Fibroblast of skin of scalp (primary cell): ENCODE data around the gene PTPN3. TPM values are rescaled to one million over a fixed set of nuclear protein-coding genes. Genes with fewer than 3 reads are reported as not detected.
"Not testable (repeated sequence)": the region's sequence is repeated elsewhere in the genome, so short reads cannot be mapped to it uniquely, and the experiment has no call there.

Experiments used
- DNase-seq: peaks from one replicate; pipeline ENCODE4 v3.0.0-alpha.2; 2013
- polyA plus RNA-seq, 2 experiments: library from polyadenylated mRNA; unstranded; fragments of 120-200 nt; gene quantifications; one replicate each; pipeline ENCODE4 v1.2.1, GENCODE V29; 2013; ENCODE audit not compliant: insufficient read length in 2 of 2

The PTPN3 gene, protein sequence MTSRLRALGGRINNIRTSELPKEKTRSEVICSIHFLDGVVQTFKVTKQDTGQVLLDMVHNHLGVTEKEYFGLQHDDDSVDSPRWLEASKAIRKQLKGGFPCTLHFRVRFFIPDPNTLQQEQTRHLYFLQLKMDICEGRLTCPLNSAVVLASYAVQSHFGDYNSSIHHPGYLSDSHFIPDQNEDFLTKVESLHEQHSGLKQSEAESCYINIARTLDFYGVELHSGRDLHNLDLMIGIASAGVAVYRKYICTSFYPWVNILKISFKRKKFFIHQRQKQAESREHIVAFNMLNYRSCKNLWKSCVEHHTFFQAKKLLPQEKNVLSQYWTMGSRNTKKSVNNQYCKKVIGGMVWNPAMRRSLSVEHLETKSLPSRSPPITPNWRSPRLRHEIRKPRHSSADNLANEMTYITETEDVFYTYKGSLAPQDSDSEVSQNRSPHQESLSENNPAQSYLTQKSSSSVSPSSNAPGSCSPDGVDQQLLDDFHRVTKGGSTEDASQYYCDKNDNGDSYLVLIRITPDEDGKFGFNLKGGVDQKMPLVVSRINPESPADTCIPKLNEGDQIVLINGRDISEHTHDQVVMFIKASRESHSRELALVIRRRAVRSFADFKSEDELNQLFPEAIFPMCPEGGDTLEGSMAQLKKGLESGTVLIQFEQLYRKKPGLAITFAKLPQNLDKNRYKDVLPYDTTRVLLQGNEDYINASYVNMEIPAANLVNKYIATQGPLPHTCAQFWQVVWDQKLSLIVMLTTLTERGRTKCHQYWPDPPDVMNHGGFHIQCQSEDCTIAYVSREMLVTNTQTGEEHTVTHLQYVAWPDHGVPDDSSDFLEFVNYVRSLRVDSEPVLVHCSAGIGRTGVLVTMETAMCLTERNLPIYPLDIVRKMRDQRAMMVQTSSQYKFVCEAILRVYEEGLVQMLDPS
- polyA plus RNA-seq (2013, experiment 1 of 2; ENCODE audit: insufficient read length), result 0.77 TPM
- 0.89 TPM for polyA plus RNA-seq (2013, experiment 2 of 2; ENCODE audit: insufficient read length)

DNA sequence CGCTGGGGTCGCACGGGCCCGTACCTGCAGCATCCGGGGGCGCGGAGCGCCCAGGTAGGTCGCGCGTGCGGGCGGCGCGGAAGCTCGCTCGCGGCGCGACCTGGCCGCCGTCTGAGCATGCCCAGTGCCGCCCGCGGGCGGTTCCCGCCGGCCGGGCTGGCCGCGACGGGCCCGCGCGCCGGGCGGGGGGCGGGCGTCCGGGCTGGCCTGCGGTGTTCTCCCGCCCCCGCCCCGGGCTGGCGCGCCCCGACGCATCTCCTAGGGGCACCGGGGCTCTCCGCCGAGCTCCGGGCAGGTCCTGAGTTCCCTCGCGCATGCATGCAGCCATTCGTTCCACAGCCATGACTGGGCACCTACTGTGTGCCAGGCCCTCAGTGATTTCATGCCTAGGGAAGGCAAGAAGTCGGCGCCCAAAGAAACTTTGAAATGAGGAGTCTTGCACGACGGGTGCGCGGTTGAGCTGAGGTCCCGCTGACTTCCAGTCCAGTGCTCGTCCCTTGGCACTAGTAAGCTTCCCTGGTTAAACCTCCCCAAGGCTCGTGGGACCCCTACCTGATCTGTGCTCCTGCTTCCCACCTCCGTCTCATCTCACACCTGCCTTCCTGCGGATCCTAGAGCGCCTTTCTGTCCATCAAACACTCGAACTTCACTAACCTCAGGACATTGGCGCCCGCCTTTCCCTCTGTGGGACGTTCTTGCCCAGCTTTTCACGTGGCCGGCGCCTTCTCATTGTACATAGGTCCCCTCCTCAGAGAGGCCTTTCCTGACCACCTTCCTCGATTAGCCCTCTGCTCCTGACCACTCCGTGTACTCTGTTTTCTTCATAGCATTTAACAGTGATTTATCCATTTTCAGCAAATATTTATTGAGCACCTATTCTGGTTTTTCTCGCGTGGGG is at the start of gene PTPN3:
Gene PTPN3 (minus strand): TSS at position 113 of the 898 bp plus-strand sequence. CDS start 34,873 bp downstream, outside the sequence.
- DNase-seq, result no peak

DNA sequence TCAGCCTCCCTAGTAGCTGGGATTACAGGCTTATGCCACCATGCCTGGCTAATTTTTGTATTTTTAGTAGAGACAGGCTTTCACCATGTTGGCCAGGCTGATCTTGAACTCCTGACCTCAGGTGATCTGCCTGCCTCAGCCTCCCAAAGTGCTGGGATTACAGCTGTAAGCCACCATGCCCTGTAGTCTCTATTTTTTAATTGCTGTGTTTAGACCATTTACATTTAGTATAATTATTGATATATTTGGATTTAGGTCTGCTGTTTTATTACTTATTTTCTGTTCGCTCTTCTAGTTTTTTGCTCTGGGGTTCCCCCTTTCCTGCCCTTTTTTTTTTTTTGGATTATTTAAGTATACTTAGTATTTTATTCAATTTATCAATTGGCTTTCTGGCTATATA is 46.8 kb upstream of the PTPN3 start:
- not testable (repeated sequence) for DNase-seq

DNA sequence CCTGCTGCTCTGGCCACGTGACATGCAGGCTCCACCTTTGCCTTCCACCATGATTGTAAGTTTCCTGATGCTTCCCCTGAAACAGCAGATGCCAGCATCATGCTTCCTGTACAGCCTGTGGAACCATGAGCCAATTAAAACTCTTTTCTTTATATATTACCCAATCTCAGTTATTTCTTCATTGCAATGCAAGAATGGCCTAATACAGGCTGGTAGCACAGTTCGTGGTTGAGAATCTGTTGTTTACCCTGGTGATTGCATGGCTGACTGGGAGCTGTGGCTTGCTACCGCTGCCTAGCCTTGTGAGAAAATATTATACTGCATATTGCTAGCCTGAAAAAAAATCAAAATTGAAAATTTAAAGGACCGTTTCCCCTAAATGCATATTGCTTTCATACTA is 44.8 kb upstream of the PTPN3 start:
- DNase-seq, result no peak

DNA sequence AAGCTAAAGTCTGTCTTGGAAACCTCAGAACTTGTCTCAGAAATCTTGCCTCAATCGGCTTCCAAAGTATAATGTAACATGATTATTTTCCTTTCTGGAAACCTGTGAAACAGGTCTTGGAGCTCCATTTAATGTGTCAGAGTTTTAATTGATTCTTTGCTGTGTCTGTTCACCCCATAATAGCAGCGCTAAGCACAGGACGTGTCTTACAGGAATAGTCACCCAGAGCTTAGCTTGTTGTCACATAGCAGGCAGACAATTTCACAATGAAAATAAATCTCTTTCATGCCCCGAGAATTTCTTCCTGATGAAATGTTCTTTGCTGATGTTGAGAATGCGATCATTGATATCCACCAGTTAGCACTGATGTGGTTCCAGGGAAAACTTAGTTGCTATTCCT is 40.2 kb upstream of the PTPN3 start:
- DNase-seq, result no peak

DNA sequence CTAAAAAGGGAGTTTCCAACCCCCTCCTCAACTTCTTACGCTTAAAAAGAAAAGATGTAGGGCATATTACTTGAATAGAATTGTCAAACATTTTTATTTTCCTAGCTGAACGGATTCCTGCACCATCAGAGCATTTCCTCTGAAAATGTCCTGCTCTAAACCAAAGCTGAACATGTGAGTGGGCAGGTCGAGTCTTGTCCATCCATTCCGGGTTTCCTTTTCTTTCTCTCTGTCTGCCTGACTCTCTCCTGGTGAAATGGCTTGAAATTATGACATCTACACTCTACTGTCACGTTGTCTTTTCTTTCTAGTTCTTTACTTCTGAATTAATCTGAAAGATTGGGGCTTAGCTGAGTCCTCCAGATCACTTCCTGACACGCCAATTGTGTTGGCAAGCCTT is 39.2 kb upstream of the PTPN3 start:
- DNase-seq, result no peak

DNA sequence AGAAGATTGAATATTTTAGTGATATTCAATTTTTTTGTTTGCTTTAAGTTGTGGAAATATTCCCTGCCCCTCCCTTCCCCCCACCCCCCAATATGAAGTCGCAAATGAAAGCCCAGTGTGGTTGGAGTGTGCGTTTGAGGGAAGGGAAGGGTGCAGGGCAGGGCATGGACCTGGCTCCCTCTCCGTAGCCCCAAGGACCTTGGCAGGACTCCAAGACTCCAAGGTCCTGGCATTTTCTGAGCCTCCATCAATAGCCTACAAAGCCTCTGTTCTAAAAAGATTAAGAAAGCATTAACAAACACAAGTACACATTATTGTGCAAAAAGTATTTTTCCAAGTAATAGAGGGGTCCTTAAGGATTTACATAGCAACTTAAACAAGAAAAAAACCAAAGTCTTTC is 38.8 kb upstream of the PTPN3 start:
- DNase-seq, result no peak

DNA sequence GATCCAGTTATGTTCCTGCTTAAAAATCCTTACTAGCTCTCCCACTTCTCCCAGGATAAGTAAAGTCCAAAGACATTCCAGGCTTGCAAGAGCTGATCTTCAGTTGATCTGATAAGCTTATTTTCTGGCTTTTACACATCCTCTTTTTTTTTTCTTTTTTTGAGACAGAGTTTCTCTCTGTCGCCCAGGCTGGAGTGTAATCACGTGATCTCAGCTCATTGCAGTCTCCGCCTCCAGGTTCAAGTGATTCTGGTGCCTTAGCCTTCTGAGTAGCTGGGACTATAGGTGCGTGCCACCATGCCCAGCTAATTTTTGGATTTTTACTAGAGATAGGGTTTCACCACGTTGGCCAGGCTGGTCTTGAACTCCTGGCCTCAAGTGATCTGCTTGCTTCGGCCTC is 37.3 kb upstream of the PTPN3 start:
- DNase-seq, result no peak

DNA sequence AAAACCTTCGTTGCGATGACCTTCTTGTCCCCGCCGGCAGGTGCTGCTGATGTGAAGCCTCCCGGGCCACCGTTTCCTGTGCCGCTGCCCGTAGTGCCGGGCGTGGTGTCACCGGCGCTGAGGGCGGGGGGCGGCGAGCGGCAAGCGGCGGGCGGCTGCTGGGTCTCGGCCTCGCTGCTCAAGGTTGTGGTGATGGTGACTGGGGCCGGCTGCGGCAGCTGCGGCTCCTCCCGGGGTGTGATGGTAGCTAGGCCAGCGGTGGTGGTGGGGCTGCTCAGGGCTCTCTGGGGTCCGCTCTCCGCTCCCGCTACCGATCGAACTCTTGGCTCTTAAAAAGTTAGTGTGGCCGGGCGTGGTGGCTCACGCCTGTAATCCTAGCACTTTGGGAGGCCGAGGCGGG is 36.0 kb upstream of the PTPN3 start:
- DNase-seq, result no peak

DNA sequence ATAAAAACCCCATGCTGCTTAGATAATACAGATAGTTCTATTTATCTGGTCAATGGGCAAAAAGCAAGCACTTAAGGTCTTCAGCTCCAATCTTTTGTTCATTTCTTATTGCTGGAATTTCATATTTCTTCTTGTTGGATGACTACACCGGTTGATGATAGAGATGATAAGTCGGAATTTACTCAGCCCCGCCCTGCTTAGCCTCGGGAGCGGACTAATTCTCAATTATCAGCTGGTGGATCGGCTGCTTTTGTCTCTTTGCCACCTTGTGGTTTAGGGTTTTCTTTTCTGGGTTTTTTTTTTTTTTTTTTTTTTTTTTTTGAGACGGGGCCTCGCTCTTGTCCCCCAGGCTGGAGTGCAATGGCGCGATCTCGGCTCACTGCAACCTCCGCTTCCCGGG is 34.5 kb upstream of the PTPN3 start:
- DNase-seq, result not testable (repeated sequence)

DNA sequence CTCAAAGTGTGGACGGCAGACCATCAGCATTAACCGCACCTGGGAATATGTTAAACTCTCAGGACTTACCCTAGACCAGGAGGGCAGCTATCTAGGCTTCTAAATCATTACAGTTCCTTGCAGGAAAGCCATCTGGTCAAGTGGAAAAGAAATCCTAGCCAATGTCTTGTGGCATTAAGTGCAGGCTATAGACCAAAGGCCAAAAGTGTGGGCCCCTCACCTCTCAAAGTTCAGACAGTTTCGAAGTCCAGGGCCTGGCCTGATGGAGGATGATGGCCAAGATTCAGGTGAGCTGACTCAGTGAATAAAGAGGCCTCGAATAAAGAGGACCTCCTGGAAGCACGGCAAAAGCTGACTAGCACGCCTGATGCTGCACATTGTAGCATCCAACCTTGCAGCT is 24.0 kb upstream of the PTPN3 start:
- DNase-seq, result no peak

DNA sequence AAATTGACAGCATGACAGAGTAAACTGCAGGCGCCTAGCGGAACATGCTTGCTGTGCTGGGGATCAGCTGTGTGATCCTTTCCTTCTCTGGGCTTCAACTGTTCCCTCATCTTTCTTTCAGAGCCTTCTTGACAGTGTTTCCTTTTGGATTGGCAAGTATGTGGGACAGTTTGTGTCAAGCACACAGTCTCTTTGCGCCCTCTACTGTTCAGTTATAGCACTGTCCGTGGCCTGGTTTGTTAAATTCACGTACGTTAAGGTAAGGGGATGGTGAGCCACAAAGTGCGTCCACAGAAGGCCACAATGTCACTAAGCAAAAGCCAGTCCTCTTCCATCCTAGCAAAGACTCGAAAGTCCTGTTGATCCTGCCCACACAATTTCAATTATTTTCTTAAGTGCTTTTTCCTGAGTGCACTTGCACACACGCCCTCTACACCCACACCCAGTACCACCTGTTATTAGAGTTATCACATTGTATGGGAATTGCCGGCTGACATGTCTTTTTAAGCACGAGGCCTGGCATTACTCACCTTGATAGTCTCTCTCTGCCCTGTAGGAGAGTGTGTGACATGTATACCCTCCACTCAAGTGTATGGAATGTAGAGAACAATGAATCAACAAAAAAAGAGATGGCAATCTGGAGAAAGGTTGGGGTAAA is 22.5 kb upstream of the PTPN3 start:
- peak; percentile 68 for DNase-seq

DNA sequence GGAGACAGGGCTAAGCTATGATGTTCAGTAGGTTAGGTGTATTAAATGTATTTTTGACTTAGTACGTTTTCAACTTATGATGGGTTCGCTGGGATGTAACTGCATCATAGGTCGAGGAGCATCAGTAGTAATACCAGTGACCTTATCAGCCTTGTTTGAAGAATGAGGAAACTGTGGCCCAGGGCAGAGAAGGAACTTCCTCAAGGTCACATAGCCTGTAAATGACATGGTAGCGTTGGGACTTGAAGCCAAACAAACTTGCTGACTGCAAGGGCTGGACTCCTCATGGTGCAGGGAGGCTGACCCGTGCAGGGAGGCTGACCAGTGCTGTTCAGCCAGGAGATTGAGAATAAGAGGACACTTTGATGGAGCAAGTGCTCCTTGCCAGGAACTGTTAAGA is 21.3 kb upstream of the PTPN3 start:
- no peak for DNase-seq

DNA sequence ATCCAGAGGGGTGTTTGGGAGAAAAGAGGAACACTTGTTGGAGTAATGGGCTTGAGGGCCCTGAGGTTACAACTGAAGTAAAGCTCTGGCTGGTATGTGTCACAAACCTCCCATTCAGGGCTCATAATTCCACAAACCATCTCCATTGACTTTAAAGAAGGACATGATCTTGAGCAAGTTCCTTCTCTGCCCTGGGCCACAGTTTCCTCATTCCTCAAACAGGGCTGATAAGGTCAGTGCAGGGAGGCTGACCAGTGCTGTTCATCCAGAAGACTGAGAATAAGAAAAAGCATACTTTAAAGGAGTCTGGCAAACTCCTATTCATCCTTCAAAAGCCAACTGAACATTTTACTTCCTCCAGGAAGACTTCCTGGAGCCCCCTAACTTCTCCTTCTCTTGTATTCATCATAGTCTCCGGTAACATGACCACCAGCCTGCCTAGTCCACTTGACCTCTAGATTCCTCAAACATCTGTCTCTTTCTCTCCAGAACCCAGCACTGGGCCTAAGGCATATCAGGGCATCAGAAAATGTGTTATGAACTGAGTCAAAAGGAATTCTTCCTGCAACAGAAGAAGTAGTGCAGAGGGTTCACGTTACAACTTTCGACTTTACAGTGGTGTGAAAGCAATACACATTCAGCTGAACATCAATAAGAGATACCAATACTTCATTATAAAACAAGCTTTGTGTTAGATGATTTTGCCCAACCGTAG is 20.7 kb upstream of the PTPN3 start:
- no peak for DNase-seq

DNA sequence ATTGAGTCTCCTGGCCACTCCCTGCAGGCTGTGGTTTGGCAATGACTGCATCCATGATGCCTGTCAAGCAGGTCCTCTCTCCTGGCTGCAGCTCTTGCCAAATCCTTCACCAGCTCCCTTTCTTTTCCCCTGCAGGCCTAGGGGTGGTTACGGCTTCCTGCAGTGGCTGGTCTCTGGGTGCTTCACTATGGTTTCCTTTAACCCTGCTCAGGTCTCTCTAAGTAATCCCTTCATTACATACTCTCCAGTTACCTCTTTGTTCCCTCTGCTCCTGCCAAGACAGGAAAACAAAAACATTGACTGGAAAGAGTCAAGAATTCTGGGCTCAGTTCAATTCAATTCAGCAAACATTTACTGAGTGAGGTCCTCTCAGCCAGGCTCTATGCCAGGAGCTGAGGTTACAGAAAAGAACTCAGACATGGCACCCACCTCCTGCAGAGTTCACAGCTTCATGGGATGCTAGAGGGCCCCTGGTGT is 19.8 kb upstream of the PTPN3 start:
- no peak for DNase-seq

DNA sequence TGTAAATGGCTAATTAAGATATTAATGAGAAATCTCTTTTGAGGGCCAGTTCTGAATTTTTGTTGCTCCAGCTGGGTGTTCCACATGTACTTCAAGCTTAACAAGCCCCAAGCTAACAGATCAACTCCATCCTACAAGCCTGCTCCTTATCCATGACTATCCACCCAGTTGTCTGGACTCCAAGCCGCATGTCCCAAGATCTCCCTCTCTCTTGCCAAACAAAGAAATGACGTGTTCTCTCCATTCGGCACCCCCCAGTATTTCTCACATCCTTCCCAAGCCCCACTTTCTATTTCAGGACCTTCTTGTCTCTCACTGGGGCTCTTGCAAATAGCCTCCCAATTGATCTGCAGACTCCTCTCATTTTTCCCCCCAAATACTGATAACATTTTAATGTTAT is 15.8 kb upstream of the PTPN3 start:
- no peak for DNase-seq

DNA sequence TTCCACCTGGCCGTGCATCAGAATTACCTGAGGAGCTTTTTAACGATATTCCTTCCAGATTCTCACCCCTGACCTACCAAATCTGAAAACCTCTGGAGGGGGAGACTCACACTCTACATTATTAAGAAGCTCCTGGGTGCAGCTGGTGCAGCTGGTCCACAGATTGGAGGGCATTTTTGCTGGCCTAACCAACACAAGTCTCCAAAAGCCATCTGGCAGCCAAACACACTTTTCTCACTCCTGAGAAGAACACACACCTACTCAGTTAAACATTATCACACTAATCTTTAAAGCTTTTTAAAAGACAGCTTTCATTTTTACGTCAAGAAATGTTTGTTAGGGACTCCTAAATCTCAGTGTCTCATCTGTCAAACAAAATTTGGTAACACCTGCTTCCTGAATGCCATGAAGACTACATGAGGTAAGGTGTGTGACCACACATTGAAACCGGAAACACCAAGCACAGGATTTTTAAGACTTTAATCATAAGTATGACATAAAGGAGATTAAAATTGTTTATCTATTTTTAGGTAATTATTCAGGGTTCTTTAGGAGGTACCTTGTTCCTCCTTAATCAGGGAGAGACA is 14.2 kb upstream of the PTPN3 start:
- no peak for DNase-seq

DNA sequence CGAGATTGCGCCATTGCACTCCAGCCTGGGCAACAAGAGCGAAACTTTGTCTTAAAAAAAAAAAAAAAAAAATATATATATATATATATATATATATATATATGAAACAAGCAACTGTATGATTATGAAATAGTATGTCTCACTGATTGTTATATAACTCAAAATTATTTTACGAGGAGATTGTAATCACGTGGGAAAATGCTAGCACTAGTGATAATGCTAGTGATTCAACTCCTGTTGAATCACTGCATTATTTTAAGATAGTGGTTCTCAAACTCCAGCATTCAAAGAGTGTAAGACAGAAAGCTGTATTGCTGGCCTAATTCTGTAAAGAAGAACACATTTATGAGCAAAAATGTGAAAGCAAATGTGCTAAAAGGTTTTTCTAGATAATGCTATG is 12.4 kb upstream of the PTPN3 start:
- no peak for DNase-seq

DNA sequence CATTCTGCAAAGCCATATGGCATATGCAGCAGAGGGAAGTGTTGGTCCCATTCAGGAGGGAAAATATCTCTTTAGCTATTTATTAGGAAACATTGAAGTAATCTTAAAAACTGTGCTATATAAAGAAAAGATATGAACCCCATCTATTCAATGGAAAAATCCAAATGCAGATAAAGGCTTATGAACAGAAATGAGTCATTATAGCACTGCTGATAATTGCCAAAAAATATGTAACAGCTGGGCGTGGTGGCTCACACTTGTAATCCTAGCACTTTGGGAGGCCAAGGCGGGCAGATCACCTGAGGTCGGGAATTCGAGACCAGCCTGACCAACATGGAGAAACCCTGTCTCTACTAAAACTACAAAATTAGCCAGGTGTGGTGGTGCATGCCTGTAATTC is 11.9 kb upstream of the PTPN3 start:
- not testable (repeated sequence) for DNase-seq

DNA sequence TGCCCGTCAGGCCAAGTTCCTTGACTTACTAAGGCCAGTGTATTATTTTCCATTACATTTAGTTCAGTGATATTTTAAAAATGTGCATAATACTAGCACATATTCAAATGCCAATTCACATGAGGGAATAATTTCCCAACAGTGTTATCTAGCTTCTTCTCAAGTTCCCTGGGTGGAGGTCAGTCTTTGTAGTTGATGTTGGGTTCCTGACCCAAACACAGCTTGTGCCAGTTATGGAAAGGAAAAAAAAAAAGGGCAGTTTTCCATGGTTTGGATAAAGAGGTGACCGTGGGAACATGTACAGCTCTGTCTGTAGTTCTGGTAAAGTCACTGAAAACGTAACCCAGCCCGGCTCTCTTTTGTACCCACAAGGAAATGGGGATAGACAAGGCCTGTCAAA is 11.5 kb upstream of the PTPN3 start:
- no peak for DNase-seq

DNA sequence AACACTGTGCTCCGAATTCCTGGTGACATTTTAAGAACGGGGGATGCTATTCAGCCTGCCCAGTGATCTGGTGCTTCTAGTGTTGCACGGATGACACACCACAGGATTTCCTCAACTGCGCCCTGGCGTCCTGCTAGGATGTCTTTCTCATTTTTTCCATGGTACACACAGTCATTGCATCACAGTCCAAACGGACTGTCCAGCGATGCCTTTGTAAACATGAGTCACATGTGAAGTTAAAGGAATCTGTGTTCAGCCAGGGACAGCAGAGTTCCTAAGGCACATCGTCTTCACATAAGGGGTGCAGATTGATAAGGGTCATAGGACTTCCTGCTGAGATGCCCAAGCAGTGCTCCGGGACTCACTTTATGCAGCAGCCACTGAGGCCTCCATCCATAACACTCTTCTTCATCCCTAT is 9.3 kb upstream of the PTPN3 start:
- DNase-seq, result peak; percentile 32
